HG02588 (cell line): ENCODE results near the gene MGAT1.
A peak's percentile ranks its signal among the peaks of the same experiment; 100 is the strongest.
"Not testable (repeated sequence)": the region's sequence is repeated elsewhere in the genome, so short reads cannot be mapped to it uniquely, and the experiment has no call there.

Experiments
- ATAC-seq: cut with Tn5 transposase; IDR thresholded peaks from one replicate; pipeline ENCODE4 v1.9.1; 2021; ENCODE audit warnings: mild to moderate bottlenecking, moderate library complexity; ENCODE audit not compliant: unreplicated experiment

Gene MGAT1

DNA sequence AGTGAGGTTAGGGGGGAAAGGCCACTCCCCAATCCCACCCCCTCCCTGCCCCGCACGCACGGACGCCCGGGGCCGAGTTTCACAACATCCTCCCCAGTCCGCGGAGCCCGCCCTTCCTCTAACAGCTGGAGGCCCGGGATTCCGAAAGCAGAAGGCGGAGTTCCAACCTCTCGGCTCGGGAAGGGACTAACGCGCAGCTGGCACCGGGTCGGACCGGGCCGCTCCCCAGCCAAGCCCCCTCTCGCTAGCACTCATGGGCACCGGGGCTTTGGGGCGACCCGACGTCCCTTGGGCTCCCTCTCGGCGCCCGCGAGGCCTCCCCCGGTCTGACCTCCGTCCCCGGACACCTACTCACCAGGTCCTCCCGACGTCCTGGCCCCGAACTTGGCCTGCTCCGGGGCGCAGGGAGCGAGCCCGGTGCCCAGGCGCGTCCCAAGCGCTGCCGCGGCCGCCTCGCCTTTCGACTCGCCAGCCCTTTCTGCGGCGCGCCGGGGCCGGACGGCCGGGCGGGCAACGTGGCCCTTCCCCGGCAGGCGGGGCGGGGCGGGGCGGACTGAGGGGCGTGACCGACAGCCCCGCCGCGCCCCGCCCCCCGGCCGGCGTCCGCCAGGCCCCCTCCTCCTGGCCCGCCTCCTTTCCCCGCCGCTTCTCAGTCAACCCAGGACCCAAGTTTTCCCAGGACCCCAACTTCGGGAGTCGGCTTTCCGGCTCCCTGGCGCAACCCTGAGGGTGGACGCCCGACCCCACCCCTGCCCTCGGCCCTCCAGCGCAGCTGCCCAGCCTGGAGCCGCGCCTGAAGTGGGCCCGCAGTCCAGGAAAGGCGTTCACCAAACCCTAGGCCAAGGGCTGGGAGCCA is at the start of gene MGAT1:
Gene MGAT1, minus strand, starts transcription at position 482 of the 856 bp plus-strand sequence. CDS start 9,835 bp downstream, outside the sequence.
- ATAC-seq: peak; percentile 56

DNA sequence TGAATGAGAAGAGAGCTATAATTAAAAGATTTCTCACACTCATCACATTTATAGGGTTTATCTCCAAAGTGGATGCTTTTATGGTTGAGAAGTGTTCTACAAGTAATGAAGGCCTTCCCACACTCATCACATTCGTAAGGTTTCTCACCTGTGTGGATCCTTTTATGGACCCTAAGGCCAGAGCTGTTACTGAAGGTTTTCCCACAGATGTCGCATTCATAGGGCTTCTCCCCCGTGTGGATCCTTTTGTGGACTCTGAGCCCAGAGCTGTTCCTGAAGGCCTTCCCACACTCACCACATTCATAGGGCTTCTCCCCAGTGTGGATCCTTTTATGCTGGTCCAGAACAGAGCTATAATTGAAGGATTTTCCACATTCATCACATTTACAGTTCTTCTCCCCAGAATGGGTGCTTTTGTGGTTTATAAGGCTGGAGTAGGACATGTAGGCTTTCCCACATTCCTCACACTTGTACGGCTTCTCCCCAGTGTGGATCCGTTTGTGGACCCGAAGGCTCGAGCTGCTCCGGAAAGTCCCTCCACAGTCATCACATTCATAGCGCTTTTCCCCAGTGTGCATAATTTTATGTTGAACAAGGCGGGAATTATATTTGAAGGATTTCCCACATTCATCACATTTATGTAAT is 48.0 kb upstream of the MGAT1 start:
- ATAC-seq: no peak

DNA sequence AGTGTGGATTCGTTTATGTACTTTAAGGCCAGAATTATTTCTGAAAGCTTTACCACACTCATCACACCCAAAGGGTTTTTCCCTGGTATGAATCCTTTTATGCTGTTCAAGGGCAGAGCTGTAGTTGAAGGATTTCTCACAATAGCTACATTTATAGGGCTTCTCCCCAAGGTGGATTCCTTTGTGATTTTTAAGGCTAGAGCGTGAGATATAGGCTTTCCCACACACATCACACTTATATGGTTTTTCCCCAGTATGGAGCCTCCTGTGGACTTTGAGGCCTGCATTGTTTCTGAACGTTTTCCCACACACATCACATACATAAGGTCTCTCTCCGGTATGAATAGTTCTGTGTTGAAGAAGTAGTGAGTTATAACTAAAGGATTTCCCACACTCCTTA is 47.2 kb upstream of the MGAT1 start:
- ATAC-seq: no peak

DNA sequence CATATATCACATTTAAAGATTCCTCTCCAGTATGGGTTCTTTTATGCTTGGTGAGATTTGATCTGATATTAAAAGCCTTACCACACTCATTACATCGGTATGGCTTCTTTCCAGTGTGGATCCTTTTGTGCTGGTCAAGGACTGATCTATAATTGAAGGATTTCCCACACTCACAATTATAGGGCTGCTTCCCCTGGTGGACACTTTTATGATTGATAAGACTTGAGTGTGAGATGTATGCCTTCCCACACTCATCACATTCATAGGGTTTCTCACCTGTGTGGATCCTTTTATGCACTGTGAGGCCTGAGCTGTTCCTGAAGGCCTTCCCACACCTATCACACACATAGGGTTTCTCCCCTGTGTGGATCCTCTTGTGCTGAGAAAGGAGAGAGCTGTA is 46.3 kb upstream of the MGAT1 start:
- ATAC-seq: no peak

DNA sequence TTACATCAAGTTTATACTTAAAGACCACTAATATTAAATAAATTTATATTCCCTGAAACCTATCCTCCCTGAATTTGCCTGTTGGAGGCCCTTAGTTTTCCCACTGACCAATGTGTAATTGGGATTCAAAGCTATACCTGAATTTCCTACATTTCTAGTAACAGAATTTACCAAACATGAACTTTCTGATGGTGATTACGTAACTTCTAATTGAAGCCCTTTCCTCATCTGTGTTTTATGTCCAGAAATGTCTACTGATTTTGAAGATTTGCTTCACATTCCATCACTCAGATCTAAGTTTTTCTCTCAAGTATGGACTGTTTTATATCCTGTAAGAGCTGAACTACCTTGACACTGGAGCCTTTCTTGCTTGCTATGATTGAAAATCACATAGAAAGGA is 45.7 kb upstream of the MGAT1 start:
- no peak for ATAC-seq

DNA sequence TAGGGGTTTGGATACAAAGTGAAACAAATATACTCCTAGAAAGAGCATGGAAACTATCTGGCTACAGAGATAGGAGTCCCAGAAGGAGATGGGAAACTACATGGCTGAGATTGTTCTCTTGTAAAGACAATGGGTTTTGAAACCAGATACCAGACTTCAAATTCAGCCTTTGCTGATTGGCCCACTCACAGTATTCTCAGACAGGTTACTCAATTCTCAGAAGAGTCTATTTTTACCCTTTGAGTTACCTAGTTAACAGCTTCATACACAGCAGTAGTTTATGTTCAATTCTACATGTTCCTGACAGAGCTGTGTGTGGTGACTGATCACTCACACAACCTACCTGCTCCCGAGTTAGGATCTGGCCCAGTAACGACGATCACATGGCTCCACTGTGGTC is 44.4 kb upstream of the MGAT1 start:
- no peak for ATAC-seq

DNA sequence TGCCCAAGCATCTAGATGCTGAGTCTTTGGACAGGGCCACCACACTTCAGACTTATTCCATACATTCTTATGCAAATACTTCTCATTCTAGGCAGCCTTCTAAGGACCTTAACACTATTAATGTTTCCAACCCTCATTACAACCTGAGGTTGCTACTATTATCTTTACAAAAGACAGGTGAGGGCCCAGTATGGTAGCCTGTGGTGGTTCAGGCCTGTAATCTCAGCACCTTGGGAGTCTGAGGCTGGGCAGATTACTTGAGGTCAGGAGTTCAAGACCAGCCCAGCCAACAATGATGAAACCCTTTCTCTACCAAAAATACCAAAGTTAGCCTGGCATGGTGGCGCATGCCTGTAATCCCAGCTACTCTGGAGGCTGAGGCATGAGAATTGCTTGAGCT is 42.3 kb upstream of the MGAT1 start:
- ATAC-seq: no peak

DNA sequence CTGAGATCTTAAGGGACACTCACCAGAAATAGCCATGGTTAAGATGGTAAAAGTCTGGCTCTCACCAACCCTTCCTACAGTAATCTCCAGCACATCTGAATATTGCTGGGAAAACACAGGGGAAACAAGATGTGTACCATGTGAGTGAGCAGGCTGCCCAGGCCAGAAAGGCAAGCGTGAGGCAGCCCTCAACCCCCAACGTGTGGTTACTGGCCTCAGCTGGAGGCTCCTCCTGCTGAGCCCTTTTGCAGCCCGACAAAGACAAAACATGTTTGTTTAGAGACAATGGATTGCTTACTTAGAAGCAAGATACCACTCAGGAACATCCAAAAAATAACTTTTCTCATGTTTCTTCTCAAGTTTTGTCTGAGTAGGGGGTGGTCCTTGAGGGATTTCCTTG is 41.8 kb upstream of the MGAT1 start:
- ATAC-seq: no peak

DNA sequence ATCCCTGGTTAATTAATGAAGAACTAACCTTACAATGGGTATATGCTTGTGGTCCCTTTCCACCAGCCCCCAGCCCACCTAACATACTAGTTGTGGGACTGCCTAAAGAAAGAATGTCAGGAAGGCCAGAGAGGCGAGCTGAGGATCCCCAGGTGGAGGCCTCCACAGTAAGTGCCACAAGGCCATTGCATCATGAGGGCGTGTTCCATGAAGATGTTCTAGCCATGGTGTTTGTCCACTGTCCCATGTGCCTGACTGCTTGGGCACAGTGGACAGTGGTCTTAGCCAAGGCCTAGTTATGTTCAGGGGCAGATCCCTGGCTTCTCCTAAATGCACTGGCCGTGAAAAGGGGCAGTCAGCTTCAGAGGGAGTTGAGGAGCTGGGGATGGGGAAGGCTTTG is 37.3 kb upstream of the MGAT1 start:
- ATAC-seq: no peak

DNA sequence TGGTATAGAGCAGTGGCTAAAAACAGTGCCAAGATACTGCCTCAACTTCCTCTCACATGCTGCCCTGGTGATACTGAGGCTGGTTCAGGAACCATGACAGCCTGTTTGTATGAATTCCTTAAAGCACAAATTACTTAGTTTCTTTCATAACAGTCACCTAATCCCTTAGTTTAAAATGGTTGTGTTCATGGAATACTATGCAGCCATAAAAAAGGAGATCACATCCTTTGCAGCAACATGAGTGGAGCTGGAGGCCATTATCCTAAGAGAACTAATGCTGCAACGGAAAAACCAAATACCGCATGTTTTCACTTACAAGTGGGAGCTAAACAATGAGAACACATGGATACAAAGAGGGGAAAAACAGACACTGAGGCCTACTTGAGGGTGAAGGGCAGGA is 36.6 kb upstream of the MGAT1 start:
- no peak for ATAC-seq

DNA sequence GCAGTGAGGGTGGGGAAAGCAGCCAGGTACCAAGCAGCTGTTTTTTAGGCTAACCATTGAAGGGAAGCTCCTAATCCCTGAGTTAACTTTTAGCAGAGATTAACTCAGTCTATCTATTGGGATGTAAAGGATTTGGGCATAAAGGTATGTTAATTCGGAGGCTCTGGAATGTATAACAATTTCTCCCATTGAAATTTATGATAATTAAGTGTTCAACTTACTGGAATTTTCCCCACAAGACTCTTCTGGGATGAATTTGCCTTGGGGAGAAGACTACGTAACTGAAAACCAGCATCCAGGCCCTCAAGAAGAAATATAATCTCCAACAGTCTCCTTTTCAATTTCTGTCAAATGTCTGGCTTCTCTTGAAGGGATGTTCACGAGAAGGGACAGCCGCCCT is 34.9 kb upstream of the MGAT1 start:
- ATAC-seq: no peak

DNA sequence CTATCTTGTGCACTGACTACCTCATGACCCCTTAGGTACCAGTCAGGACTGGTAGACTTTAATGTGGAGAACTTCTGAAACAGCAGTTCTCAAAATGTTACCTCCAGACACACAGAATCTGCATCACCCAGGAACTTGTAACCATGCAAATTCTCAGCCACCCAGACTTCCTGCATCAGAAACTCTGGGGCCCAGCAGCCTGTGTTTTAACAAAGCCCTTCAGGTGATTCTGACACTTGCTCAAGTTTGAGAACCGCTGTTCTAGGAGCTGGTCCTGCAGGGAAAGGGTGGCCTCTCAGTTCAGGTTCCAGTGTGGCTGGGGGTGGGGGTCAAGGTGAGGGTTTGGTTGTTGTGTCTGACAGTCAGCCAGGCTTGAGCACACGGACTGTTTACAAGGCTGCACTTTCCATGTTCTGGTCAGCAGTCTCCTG is 30.0 kb upstream of the MGAT1 start:
- peak; percentile 40 for ATAC-seq

DNA sequence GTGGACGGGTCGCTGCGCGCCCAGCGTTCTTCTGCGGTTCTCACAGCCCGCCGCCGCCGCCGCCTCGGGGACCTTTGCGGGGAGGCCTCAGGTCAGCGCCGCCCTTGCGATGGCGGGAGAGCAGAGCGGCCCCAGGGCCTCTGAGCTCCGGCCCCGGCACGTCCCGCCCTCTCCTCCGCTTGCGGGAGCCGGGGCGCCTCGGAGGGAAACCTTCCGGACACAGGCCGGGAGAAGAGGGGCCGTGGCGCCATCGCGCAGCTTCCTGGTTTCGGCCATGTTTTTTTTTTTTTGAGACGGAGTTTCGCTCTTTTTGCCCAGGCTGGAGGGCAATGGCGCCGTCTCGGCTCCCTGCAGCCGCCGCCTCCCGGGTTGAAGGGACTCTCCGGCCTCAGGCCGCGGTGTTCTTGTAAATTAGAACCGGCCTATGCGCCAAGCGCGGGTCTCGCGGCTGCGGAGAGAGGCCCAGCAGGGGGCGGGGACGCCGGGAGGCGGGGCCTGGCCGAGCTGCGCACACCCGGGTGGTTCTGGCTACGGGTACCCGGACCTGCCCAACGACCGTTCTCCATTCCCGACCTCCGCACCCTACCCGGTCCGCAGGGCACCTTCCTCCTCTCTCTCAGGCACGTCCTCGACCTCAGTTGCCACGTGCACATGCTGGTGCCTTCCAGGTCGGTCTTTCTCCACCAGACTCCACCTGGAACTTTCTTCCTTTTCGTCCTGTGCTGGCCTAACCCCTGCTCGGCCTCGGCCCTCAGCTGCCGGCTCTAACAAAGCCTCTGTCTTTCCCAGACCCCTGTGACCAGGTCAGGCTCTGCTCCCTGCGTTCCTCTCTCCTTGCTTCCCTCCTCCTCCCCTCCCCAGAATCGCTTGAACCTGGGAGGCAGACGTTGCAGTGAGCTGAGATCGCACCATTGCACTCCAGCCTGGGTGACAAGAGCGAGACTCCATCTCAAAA is 28.8 kb upstream of the MGAT1 start:
- ATAC-seq: peak; percentile 81

DNA sequence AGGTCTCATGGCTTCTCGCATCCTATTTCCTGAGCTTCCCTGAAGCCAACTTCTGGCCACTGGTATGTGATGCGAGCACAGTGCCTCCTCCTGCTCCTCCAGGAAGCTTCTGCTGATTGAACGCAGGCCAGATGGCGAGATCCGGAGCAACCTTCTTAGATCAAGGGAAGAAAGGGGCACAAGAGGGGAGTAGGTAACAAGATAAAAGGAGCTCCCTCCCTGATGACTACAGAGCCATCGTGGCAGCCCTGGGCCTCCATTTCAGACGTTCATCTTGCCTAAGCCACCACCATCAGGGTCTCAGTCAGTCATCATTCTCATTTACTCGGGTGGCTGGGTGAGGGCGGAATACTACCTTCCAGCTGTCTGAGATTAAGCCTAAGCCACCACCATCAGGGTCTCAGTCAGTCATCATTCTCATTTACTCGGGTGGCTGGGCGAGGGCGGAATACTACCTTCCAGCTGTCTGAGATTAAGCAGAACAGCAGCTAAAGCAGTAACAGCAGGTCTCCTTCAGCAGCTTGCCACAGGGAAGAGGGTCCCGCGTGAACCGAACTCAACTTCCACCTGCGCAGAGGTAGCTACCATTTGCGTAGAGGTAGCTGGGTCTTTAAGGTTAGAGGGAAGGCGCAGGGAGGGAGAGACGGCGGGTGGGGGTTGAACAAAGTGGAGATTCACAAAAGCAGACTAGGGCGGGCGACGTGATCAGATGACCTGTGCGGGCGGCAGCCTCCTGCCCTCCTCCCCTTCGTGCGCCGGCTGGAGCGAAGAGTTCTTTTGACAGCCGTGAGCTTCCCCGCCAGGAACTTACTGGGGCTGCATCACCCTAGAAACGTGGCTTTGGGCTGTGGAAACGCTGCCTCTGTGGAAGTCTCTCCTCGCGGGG is 27.9 kb upstream of the MGAT1 start:
- peak; percentile 45 for ATAC-seq

DNA sequence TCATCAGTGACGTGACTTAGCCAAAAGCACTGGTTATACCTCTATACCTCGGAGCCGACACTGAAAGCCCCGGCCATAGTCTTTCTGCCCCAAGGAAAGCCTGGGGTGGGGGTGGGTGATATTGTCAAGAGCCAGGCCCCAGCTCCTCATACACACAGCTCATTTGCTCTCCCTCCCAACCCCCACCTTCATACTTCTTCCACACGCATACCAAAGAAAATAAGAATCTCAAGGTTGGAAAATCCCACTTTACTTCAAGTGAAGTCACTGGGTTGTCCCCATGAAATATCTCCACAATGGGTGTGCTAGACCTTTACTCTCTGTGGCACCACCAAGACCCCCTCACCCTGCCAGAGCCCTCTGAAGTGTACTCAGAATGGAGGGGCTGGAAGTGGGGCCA is 27.1 kb upstream of the MGAT1 start:
- ATAC-seq: no peak

DNA sequence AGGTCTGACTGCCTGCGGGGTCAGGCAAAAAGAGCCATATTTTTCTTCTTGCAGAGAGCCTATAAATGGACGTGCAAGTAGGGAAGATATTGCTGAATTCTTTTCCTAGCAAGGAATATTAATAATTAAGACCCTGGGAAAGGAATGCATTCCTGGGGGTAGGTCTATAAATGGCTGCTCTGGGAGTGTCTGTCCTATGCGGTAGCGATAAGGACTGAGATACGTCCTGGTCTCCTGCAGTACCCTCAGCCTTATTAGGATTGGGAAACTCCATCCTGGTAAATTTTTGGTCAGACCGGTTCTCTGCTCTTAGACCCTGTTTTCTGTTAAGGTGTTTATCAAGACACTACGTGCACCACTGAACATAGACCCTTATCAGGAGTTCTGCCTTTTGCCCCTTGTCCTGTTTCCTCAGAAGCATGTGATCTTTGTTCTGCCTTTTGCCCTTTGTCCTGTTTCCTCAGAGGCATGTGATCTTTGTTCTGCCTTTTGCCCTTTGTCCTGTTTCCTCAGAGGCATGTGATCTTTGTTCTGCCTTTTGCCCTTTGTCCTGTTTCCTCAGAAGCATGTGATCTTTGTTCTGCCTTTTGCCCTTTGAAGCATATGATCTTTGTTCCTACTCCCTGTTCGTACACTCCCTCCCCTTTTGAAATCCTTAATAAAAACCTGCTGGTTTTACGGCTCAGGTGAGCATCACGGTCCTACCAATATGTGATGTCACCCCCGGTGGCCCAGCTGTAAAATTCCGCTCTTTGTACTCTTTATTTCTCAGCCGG is 26.3 kb upstream of the MGAT1 start:
- ATAC-seq: not testable (repeated sequence)

DNA sequence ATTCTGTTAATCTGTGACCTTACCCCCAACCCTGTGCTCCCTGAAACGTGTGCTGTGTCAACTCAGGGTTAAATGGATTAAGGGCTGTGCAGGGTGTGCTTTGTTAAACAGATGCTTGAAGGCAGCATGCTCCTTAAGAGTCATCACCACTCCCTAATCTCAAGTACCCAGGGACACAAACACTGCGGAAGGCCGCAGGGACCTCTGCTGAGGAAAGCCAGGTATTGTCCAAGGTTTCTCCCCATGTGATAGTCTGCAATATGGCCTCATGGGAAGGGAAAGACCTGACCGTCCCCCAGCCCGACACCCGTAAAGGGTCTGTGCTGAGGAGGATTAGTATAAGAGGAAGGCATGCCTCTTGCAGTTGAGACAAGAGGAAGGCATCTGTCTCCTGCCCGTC is 24.8 kb upstream of the MGAT1 start:
- ATAC-seq: not testable (repeated sequence)

DNA sequence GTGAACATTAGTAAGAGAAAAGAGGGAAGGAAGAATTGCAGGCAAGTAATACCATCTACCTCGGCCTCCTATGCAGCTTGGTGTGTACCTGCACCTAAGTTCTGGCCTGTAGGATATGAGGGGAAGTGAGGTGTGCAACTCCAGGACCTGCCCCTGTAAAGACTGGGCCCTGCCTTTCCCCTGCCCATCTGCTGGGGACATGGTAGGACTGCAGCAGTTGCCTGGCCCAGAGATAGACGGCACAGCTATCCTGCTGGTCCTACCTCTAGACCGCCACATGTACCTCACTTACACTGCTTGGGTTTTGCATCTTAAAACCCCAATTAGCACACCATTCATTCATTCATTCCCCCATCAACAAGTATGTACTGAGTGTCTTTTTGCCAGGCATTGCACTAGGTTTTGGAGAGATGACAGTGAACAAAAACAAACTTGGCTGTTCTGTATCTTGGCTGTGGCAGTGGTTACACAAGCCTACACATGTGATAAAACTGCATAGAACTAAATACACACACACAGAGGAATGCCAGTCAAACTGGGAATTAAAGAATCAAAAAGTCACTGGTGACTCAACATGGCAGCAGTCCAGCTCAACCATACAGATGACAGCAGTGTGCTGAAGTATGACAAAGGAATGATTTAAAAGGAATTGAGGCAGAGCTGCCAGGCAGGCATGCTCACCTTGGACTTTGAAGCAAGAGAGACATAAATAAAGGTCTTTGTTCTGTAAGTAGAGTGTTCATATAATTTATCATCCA is 23.3 kb upstream of the MGAT1 start:
- ATAC-seq: no peak
